Measurements from ENCODE around the gene SINHCAF.

Gene SINHCAF

GRCh38 chr12:31278424-31278823 is 47.5 kb downstream of the SINHCAF start:
- Histone ChIP-seq H2AFZ (ENCODE audit: low read depth, low read length) (no peak overlapping the region), H4K8ac (ENCODE audit: low read length) (no peak overlapping the region), H4K91ac (ENCODE audit: low read length) (no peak overlapping the region), H2AK5ac (ENCODE audit: low read length, severe bottlenecking) (no peak overlapping the region), H2BK12ac (ENCODE audit: low read length in 2 of 2) (no peak overlapping the region), H2BK15ac (ENCODE audit: low read depth, poor library complexity, severe bottlenecking) (no peak overlapping the region), H3K23ac (ENCODE audit: low read length in 2 of 2) (no peak overlapping the region), H3K4me2 (ENCODE audit: low read length, poor library complexity, severe bottlenecking) (no peak overlapping the region), H3K9ac (ENCODE audit: low read length) (no peak overlapping the region), H3K4ac (ENCODE audit: low read depth in 1 of 2, low read length in 2 of 2) (no peak overlapping the region), H3K36me3 (ENCODE audit: control insufficient read depth in 1 of 2, insufficient read depth in 2 of 2, low read depth in 1 of 2, low read length in 2 of 2) (peaks cover under 1 to 7% of the 10 kb centered on the region in 2 experiments), H3K4me3 (ENCODE audit: insufficient read depth in 1 of 2, low read depth in 1 of 2, low read length in 2 of 2) (no peak overlapping the region), H3K9me3 (ENCODE audit: control insufficient read depth, low read length) (no peaks in the 10 kb centered on the region), H3K4me1 (ENCODE audit: control insufficient read depth, insufficient read depth, low read depth, low read length) (no peaks in the 10 kb centered on the region), H3K14ac (ENCODE audit: low read length in 2 of 2) (no peak overlapping the region), H3K18ac (ENCODE audit: low read depth in 1 of 2, low read length in 2 of 2) (no peak overlapping the region), H2BK120ac (ENCODE audit: low read depth, low read length) (no peak overlapping the region), H3K27ac (ENCODE audit: low read length, poor library complexity, severe bottlenecking) (no peak overlapping the region), H3K27me3 (ENCODE audit: control insufficient read depth in 1 of 2, insufficient read depth in 1 of 2, low read length in 2 of 2) (no peaks in the 10 kb centered on the region), H3K79me1 (replicated peaks; ENCODE audit: low read length, poor library complexity, severe bottlenecking) (peaks cover 7% of the 10 kb centered on the region), H2BK5ac (ENCODE audit: low read depth, low read length, poor library complexity, severe bottlenecking) (no peak overlapping the region)
- WGBS, result 98% methylated on average over 3 of the region's 4 CpGs
- no peak for DNase-seq

- Histone ChIP-seq H4K91ac (ENCODE audit: low read length) (no peak overlapping the region), H2AFZ (ENCODE audit: low read depth, low read length) (no peak overlapping the region), H3K4me1 (ENCODE audit: control insufficient read depth, insufficient read depth, low read depth, low read length) (no peaks in the 10 kb centered on the region), H2BK12ac (ENCODE audit: low read length in 2 of 2) (no peak overlapping the region), H2BK5ac (ENCODE audit: low read depth, low read length, poor library complexity, severe bottlenecking) (no peak overlapping the region), H3K27me3 (ENCODE audit: control insufficient read depth in 1 of 2, insufficient read depth in 1 of 2, low read length in 2 of 2) (no peaks in the 10 kb centered on the region), H3K27ac (ENCODE audit: low read length, poor library complexity, severe bottlenecking) (no peak overlapping the region), H3K4me3 (ENCODE audit: insufficient read depth in 1 of 2, low read depth in 1 of 2, low read length in 2 of 2) (no peak overlapping the region), H3K4ac (ENCODE audit: low read depth in 1 of 2, low read length in 2 of 2) (no peak overlapping the region), H3K14ac (ENCODE audit: low read length in 2 of 2) (no peak overlapping the region), H4K8ac (ENCODE audit: low read length) (no peak overlapping the region), H3K9me3 (ENCODE audit: control insufficient read depth, low read length) (no peaks in the 10 kb centered on the region), H3K36me3 (ENCODE audit: control insufficient read depth in 1 of 2, insufficient read depth in 2 of 2, low read depth in 1 of 2, low read length in 2 of 2) (peaks cover 0 to 7% of the 10 kb centered on the region in 2 experiments), H2BK120ac (ENCODE audit: low read depth, low read length) (no peak overlapping the region), H3K9ac (ENCODE audit: low read length) (no peak overlapping the region), H3K23ac (ENCODE audit: low read length in 2 of 2) (no peak overlapping the region), H3K79me1 (replicated peaks; ENCODE audit: low read length, poor library complexity, severe bottlenecking) (peaks cover 7% of the 10 kb centered on the region), H2BK15ac (ENCODE audit: low read depth, poor library complexity, severe bottlenecking) (no peak overlapping the region), H3K4me2 (ENCODE audit: low read length, poor library complexity, severe bottlenecking) (no peak overlapping the region), H2AK5ac (ENCODE audit: low read length, severe bottlenecking) (no peak overlapping the region), H3K18ac (ENCODE audit: low read depth in 1 of 2, low read length in 2 of 2) (no peak overlapping the region)
- DNase-seq, result no peak
- 99% methylated on average over 2 of the region's 2 CpGs for WGBS
Observed at GRCh38 chr12:31277081-31277480, 48.9 kb downstream of the SINHCAF start.

GRCh38 chr12:31275491-31275890 is 50.5 kb downstream of the SINHCAF start:
- 95% methylated on average over 2 of the region's 2 CpGs for WGBS

GRCh38 chr12:31274520-31275300 is 51.2 kb downstream of the SINHCAF start:
- Histone ChIP-seq H3K4ac (ENCODE audit: low read depth in 1 of 2, low read length in 2 of 2) (no peak overlapping the region), H4K8ac (ENCODE audit: low read length) (no peak overlapping the region), H3K4me1 (ENCODE audit: control insufficient read depth, insufficient read depth, low read depth, low read length) (no peaks in the 10 kb centered on the region), H3K9me3 (ENCODE audit: control insufficient read depth, low read length) (no peaks in the 10 kb centered on the region), H3K14ac (ENCODE audit: low read length in 2 of 2) (no peak overlapping the region), H3K9ac (ENCODE audit: low read length) (no peak overlapping the region), H3K18ac (ENCODE audit: low read depth in 1 of 2, low read length in 2 of 2) (no peak overlapping the region), H4K91ac (ENCODE audit: low read length) (no peak overlapping the region), H2BK15ac (ENCODE audit: low read depth, poor library complexity, severe bottlenecking) (no peak overlapping the region), H3K27me3 (ENCODE audit: control insufficient read depth in 1 of 2, insufficient read depth in 1 of 2, low read length in 2 of 2) (no peaks in the 10 kb centered on the region), H2BK120ac (ENCODE audit: low read depth, low read length) (no peak overlapping the region), H2BK5ac (ENCODE audit: low read depth, low read length, poor library complexity, severe bottlenecking) (no peak overlapping the region), H3K27ac (ENCODE audit: low read length, poor library complexity, severe bottlenecking) (no peak overlapping the region), H3K79me1 (replicated peaks; ENCODE audit: low read length, poor library complexity, severe bottlenecking) (peaks cover 7% of the 10 kb centered on the region), H3K23ac (ENCODE audit: low read length in 2 of 2) (no peak overlapping the region), H3K4me3 (ENCODE audit: insufficient read depth in 1 of 2, low read depth in 1 of 2, low read length in 2 of 2) (no peak overlapping the region), H2AK5ac (ENCODE audit: low read length, severe bottlenecking) (no peak overlapping the region), H2BK12ac (ENCODE audit: low read length in 2 of 2) (no peak overlapping the region), H3K4me2 (ENCODE audit: low read length, poor library complexity, severe bottlenecking) (no peak overlapping the region), H3K36me3 (ENCODE audit: control insufficient read depth in 1 of 2, insufficient read depth in 2 of 2, low read depth in 1 of 2, low read length in 2 of 2) (peaks cover 0 to 7% of the 10 kb centered on the region in 2 experiments), H2AFZ (ENCODE audit: low read depth, low read length) (no peak overlapping the region)
- DNase-seq, result no peak
- WGBS, result 96% methylated on average over 2 of the region's 2 CpGs

More at GRCh38 chr12:31275491-31275890, 50.5 kb downstream of the SINHCAF start:
- Histone ChIP-seq H3K4me3 (ENCODE audit: insufficient read depth in 1 of 2, low read depth in 1 of 2, low read length in 2 of 2) (no peak overlapping the region), H2BK15ac (ENCODE audit: low read depth, poor library complexity, severe bottlenecking) (no peak overlapping the region), H3K14ac (ENCODE audit: low read length in 2 of 2) (no peak overlapping the region), H3K18ac (ENCODE audit: low read depth in 1 of 2, low read length in 2 of 2) (no peak overlapping the region), H3K23ac (ENCODE audit: low read length in 2 of 2) (no peak overlapping the region), H3K9me3 (ENCODE audit: control insufficient read depth, low read length) (no peaks in the 10 kb centered on the region), H2AK5ac (ENCODE audit: low read length, severe bottlenecking) (no peak overlapping the region), H4K8ac (ENCODE audit: low read length) (no peak overlapping the region), H2BK12ac (ENCODE audit: low read length in 2 of 2) (no peak overlapping the region), H3K4me2 (ENCODE audit: low read length, poor library complexity, severe bottlenecking) (no peak overlapping the region), H4K91ac (ENCODE audit: low read length) (no peak overlapping the region), H2BK5ac (ENCODE audit: low read depth, low read length, poor library complexity, severe bottlenecking) (no peak overlapping the region), H2AFZ (ENCODE audit: low read depth, low read length) (no peak overlapping the region), H3K27me3 (ENCODE audit: control insufficient read depth in 1 of 2, insufficient read depth in 1 of 2, low read length in 2 of 2) (no peaks in the 10 kb centered on the region), H2BK120ac (ENCODE audit: low read depth, low read length) (no peak overlapping the region), H3K36me3 (ENCODE audit: control insufficient read depth in 1 of 2, insufficient read depth in 2 of 2, low read depth in 1 of 2, low read length in 2 of 2) (peaks cover 0 to 7% of the 10 kb centered on the region in 2 experiments), H3K4ac (ENCODE audit: low read depth in 1 of 2, low read length in 2 of 2) (no peak overlapping the region), H3K79me1 (replicated peaks; ENCODE audit: low read length, poor library complexity, severe bottlenecking) (peaks cover 7% of the 10 kb centered on the region), H3K27ac (ENCODE audit: low read length, poor library complexity, severe bottlenecking) (no peak overlapping the region), H3K4me1 (ENCODE audit: control insufficient read depth, insufficient read depth, low read depth, low read length) (no peaks in the 10 kb centered on the region), H3K9ac (ENCODE audit: low read length) (no peak overlapping the region)
- DNase-seq, result no peak
